PFSK-1 (cell line): ENCODE results near the gene BTLA.

Source experiments
- FOXP2 ChIP-seq: optimal IDR thresholded peaks from 2 replicates; pipeline ENCODE3; 2011; ENCODE audit warnings: borderline replicate concordance, control low read depth, inconsistent platforms; ENCODE audit not compliant: insufficient read depth; ENCODE audit errors: extremely low read length, extremely low read depth
- POLR2AphosphoS5 ChIP-seq: IDR thresholded peaks from 2 replicates; pipeline ENCODE4 v1.6.1; 2012; ENCODE audit warnings: low read depth, mild to moderate bottlenecking, control low read depth, low read length, moderate library complexity
- SIN3A ChIP-seq: IDR thresholded peaks from 2 replicates; pipeline ENCODE4 v1.6.1; 2012; ENCODE audit warnings: mild to moderate bottlenecking, low read length, moderate library complexity, borderline replicate concordance; ENCODE audit not compliant: insufficient read depth
- TAF1 ChIP-seq: IDR thresholded peaks from 2 replicates; pipeline ENCODE4 v1.6.1; 2012; ENCODE audit warnings: low read length, control low read depth, borderline replicate concordance; ENCODE audit not compliant: insufficient read depth
- TF ChIP-seq, protein P1 (sequence below), 2 experiments: IDR thresholded peaks; 2 replicates each; pipeline versions ENCODE4 v1.6.1 to v1.8.0; 2011 to 2012; ENCODE audit warnings: low read depth in 2 of 2, low read length in 2 of 2, control low read depth in 1 of 2, inconsistent platforms in 1 of 2, mild to moderate bottlenecking in 1 of 2, moderate library complexity in 1 of 2; ENCODE audit not compliant: insufficient read depth in 1 of 2

DNA sequence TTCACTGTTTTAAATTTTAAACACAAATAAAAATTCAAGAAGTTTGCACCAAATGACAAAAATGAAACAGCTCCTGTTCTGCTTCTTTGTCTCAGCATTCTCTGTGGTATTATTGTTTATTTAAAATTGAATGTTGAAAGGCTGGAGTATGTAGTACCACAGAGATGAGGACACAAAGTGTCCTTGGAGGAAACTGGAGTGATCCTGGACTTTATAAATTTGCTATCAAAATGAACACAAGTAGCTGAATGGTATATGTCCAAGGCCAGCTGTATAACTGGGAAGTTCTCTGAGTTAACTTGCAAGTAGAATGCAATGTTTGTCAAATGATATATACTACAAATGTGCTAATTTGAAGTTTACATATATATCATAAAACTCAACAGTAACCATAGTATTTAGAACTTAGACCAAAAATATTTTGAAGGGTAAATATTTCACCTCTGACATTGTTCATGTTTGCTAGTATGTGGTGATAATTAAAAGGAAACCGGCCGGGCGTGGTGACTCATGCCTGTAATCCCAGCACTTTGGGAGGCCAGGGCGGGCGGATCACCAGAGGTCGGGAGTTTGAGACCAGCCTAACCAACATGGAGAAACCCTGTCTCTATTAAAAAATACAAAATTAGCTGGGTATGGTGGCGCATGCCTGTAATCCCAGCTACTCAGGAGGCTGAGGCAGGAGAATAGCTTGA is 12.3 kb downstream of the BTLA start:
- TF ChIP-seq SIN3A, result no peak
- TF ChIP-seq, protein P1, sequence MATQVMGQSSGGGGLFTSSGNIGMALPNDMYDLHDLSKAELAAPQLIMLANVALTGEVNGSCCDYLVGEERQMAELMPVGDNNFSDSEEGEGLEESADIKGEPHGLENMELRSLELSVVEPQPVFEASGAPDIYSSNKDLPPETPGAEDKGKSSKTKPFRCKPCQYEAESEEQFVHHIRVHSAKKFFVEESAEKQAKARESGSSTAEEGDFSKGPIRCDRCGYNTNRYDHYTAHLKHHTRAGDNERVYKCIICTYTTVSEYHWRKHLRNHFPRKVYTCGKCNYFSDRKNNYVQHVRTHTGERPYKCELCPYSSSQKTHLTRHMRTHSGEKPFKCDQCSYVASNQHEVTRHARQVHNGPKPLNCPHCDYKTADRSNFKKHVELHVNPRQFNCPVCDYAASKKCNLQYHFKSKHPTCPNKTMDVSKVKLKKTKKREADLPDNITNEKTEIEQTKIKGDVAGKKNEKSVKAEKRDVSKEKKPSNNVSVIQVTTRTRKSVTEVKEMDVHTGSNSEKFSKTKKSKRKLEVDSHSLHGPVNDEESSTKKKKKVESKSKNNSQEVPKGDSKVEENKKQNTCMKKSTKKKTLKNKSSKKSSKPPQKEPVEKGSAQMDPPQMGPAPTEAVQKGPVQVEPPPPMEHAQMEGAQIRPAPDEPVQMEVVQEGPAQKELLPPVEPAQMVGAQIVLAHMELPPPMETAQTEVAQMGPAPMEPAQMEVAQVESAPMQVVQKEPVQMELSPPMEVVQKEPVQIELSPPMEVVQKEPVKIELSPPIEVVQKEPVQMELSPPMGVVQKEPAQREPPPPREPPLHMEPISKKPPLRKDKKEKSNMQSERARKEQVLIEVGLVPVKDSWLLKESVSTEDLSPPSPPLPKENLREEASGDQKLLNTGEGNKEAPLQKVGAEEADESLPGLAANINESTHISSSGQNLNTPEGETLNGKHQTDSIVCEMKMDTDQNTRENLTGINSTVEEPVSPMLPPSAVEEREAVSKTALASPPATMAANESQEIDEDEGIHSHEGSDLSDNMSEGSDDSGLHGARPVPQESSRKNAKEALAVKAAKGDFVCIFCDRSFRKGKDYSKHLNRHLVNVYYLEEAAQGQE (IDR thresholded peaks at IDR 0.05; ENCODE audit: insufficient read depth in 1 of 2, low read depth in 2 of 2, low read length in 2 of 2), result no peak
- no peak for TF ChIP-seq TAF1
- no peak for TF ChIP-seq POLR2AphosphoS5
- TF ChIP-seq FOXP2, result no peak
